ENCODE measurements around the gene RPP14. TPM values are rescaled to one million over a fixed set of nuclear protein-coding genes. Genes with fewer than 3 reads are reported as not detected.

The RPP14 gene
- total RNA-seq, 1 experiment from 2014 or later = 13.2 TPM

- Histone ChIP-seq H3K9me2 (ENCODE audit: insufficient read depth) (no peaks in the 10 kb centered on the region), H3F3A (ENCODE audit: insufficient read depth, low read depth) (no peaks in the 10 kb centered on the region), H4K20me1 (ENCODE audit: insufficient read depth) (peaks cover 34% of the 10 kb centered on the region), H3K9me3 (ENCODE audit: insufficient read depth, low read depth) (no peaks in the 10 kb centered on the region), H2AFZ (no peak overlapping the region), H3K4me2 (0 out of 2 replicates have a peak overlapping the region, but pooled peaks have one; percentile 91), H3K27me3 (ENCODE audit: insufficient read depth, low read depth) (no peaks in the 10 kb centered on the region), H3K4me1 (replicated peaks; ENCODE audit: insufficient read depth) (peaks cover 12% of the 10 kb centered on the region), H3K36me3 (ENCODE audit: low read depth) (peaks cover 31% of the 10 kb centered on the region), H3K4me3 (no peak overlapping the region), H3K27ac (no peak overlapping the region), H3K79me2 (ENCODE audit: low read depth) (peaks cover 44% of the 10 kb centered on the region)
- CTCF ChIA-PET = interaction anchor here (0.6 kb wide), 2 partner anchors 74 to 120 kb away, joined by 4 to 7 read pairs; no protein-coding TSS in a partner anchor
- BruUV-seq (replicated peaks) = no TSS peak
- intact Hi-C loops (cut with micrococcal nuclease; ENCODE audit: unreplicated experiment) = loop anchor here (5.0 kb wide), 2 partner anchors 164 to 224 kb away; no protein-coding TSS in a partner anchor
- TF ChIP-seq EZH2 (IDR thresholded peaks at IDR 0.05; ENCODE audit: low read depth) (no peak), CTCF (conservative IDR thresholded peaks at IDR 0.05) (no peak)
- no peak for DNase-seq
- POLR2A ChIA-PET (ENCODE audit: unreplicated experiment) = no interaction called here
Observed at GRCh38 chr3:58308728-58309127, 2.7 kb downstream of the RPP14 start.

GRCh38 chr3:58317811-58318210, 11.8 kb downstream of the RPP14 start:
- POLR2A ChIA-PET (ENCODE audit: unreplicated experiment) = no interaction called here
- no TSS peak for BruUV-seq (replicated peaks)
- peaks cover 24% of the 10 kb centered on the region for H4K20me1 ChIP-seq (ENCODE audit: insufficient read depth)
- peaks cover 14% of the 10 kb centered on the region; the same call in 1 of the 2 replicates for H3F3A ChIP-seq (ENCODE audit: insufficient read depth, low read depth)
- no peak overlapping the region for H2AFZ ChIP-seq
- no peaks in the 10 kb centered on the region for H3K27me3 ChIP-seq (ENCODE audit: insufficient read depth, low read depth)
- no peak overlapping the region for H3K27ac ChIP-seq
- H3K9me3 ChIP-seq (ENCODE audit: insufficient read depth, low read depth) = no peaks in the 10 kb centered on the region
- H3K4me2 ChIP-seq = no peak overlapping the region
- intact Hi-C loops (cut with micrococcal nuclease; ENCODE audit: unreplicated experiment) = no loop called here
- 0 out of 2 replicates have a peak, but pooled peaks cover 6% of the 10 kb centered on the region for H3K79me2 ChIP-seq (ENCODE audit: low read depth)
- no peaks in the 10 kb centered on the region for H3K9me2 ChIP-seq (ENCODE audit: insufficient read depth)
- CTCF ChIA-PET = no interaction called here
- TF ChIP-seq CTCF (conservative IDR thresholded peaks at IDR 0.05) (no peak), EZH2 (IDR thresholded peaks at IDR 0.05; ENCODE audit: low read depth) (no peak)
- no peak overlapping the region for H3K4me3 ChIP-seq
- H3K36me3 ChIP-seq (ENCODE audit: low read depth) = peaks cover 14% of the 10 kb centered on the region
- no peaks in the 10 kb centered on the region for H3K4me1 ChIP-seq (replicated peaks; ENCODE audit: insufficient read depth)
- no peak for DNase-seq

GRCh38 chr3:58321791-58322190, 15.7 kb downstream of the RPP14 start:
- POLR2A ChIA-PET (ENCODE audit: unreplicated experiment) = no interaction called here
- TF ChIP-seq CTCF (conservative IDR thresholded peaks at IDR 0.05) = no peak
- TF ChIP-seq EZH2 (IDR thresholded peaks at IDR 0.05; ENCODE audit: low read depth) = no peak

More at GRCh38 chr3:58321791-58322190, 15.7 kb downstream of the RPP14 start:
- CTCF ChIA-PET = no interaction called here
- intact Hi-C loops (cut with micrococcal nuclease; ENCODE audit: unreplicated experiment) = loop anchor here (1.0 to 5.0 kb wide), 4 partner anchors 93 to 306 kb away; no protein-coding TSS in a partner anchor
- Histone ChIP-seq H3K27ac (no peak overlapping the region), H4K20me1 (ENCODE audit: insufficient read depth) (peaks cover 24% of the 10 kb centered on the region), H3K36me3 (ENCODE audit: low read depth) (no peaks in the 10 kb centered on the region), H2AFZ (no peak overlapping the region), H3K4me3 (no peak overlapping the region), H3K79me2 (ENCODE audit: low read depth) (no peaks in the 10 kb centered on the region), H3K4me1 (replicated peaks; ENCODE audit: insufficient read depth) (no peaks in the 10 kb centered on the region), H3K4me2 (no peak overlapping the region), H3K9me2 (ENCODE audit: insufficient read depth) (no peaks in the 10 kb centered on the region), H3F3A (ENCODE audit: insufficient read depth, low read depth) (peaks cover 11% of the 10 kb centered on the region; the same call in 1 of the 2 replicates), H3K27me3 (ENCODE audit: insufficient read depth, low read depth) (no peaks in the 10 kb centered on the region), H3K9me3 (ENCODE audit: insufficient read depth, low read depth) (no peaks in the 10 kb centered on the region)
- TSS peak; percentile 1 for BruUV-seq (replicated peaks)
- DNase-seq = no peak

All from PC-9 (cell line).